Activated CD8-positive, alpha-beta memory T cell treated with anti-CD3 and anti-CD28 coated beads, Interleukin-2, amount 50 U/mL, for 1 hour (primary cell): ENCODE results near the gene SLAMF1.
"Not testable (repeated sequence)": the region's sequence is repeated elsewhere in the genome, so short reads cannot be mapped to it uniquely, and the experiment has no call there.

Experiments used
- DNase-seq: peaks from one replicate; pipeline ENCODE4 v3.0.0-alpha.2; 2020; ENCODE audit errors: extremely low read depth

SLAMF1 gene

GRCh38 chr1:160563230-160563629 is 83.6 kb downstream of the SLAMF1 start:
- DNase-seq: not testable (repeated sequence)

GRCh38 chr1:160562745-160563144 is 84.1 kb downstream of the SLAMF1 start:
- not testable (repeated sequence) for DNase-seq

GRCh38 chr1:160560806-160561205 is 86.0 kb downstream of the SLAMF1 start:
- no peak for DNase-seq

GRCh38 chr1:160560045-160560705 is 86.7 kb downstream of the SLAMF1 start:
- no peak for DNase-seq

GRCh38 chr1:160559437-160559836 is 87.4 kb downstream of the SLAMF1 start:
- not testable (repeated sequence) for DNase-seq

- no peak for DNase-seq
Observed at GRCh38 chr1:160558660-160559380, 88.0 kb downstream of the SLAMF1 start.
